Memory B cell (primary cell): ENCODE data around the gene CCT3.
"Not testable (repeated sequence)": the region's sequence is repeated elsewhere in the genome, so short reads cannot be mapped to it uniquely, and the experiment has no call there.

Experiments
- ATAC-seq: fragments of 150-1000 bp; cut with Tn5 transposase; 2 replicates; pipeline ENCODE4 v1.10.0; 2021; ENCODE audit warnings: low read depth, mild to moderate bottlenecking, moderate library complexity
- DNase-seq, 2 donors: peaks; one replicate each; pipeline ENCODE4 v3.0.0; 2022; ENCODE audit warnings: low spot score in 2 of 2
- H3K27ac Mint-ChIP-seq: one replicate; pipeline ENCODE4 v1.8.0; 2022; ENCODE audit warnings: mild to moderate bottlenecking, moderate library complexity, mixed read lengths
- H3K27me3 Mint-ChIP-seq: one replicate; pipeline ENCODE4 v1.8.0; 2022; ENCODE audit warnings: mixed read lengths
- H3K36me3 Mint-ChIP-seq: one replicate; pipeline ENCODE4 v1.8.0; 2022; ENCODE audit warnings: mild to moderate bottlenecking, mixed read lengths
- H3K4me1 Mint-ChIP-seq: one replicate; pipeline ENCODE4 v1.8.0; 2022; ENCODE audit warnings: mixed read lengths
- H3K4me3 Mint-ChIP-seq: one replicate; pipeline ENCODE4 v1.8.0; 2022; ENCODE audit warnings: mild to moderate bottlenecking, moderate library complexity, mixed read lengths
- H3K9me3 Mint-ChIP-seq: one replicate; pipeline ENCODE4 v1.8.0; 2022; ENCODE audit warnings: mixed read lengths

The CCT3 gene

DNA sequence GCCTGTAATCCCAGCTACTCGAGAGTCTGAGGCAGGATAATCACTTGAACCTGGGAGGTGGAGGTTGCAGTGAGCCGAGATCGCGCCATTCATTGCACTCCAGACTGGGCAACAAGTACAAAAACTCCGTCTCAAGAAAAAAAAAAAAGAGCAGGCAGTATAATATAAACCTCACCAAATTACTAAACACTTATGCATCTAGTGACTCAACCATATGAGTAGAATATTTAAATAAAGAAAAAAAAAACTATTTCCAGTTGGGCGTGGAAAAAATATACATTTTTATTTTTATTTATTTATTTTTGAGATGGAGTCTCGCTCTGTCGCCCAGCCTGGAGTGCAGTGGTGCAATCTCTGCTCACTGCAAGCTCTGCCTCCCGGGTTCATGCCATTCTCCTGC lies 14.9 kb downstream of the CCT3 start:
- DNase-seq, H3K27me3 Mint-ChIP-seq, ATAC-seq, H3K4me3 Mint-ChIP-seq, H3K4me1 Mint-ChIP-seq, H3K27ac Mint-ChIP-seq, H3K9me3 Mint-ChIP-seq: not testable (repeated sequence)
- peaks cover 16% of the 10 kb centered on the region for H3K36me3 Mint-ChIP-seq

DNA sequence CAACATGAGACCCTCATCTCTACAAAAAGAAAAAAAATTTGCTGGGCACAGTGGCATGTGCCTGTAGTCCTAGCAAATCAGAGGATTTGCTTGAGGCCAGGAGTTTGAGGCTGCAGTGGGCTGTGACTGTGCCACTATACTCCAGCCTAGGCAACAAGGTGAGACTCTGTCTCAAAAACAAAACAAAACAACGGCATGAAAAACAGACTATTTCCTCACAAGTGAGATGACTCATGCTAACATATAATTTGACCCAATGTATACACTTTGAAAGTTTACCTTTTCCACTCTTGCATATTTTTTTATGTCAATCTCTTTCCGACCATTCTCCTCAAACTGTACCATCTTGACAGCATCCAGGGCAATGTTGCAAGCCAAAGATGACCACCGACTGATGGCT lies 17.5 kb downstream of the CCT3 start:
- ATAC-seq (no peak), DNase-seq (no peak)
- no peaks in the 10 kb centered on the region for H3K9me3 Mint-ChIP-seq
- H3K4me3 Mint-ChIP-seq = no peak overlapping the region
- H3K27me3 Mint-ChIP-seq = no peaks in the 10 kb centered on the region
- no peaks in the 10 kb centered on the region for H3K4me1 Mint-ChIP-seq
- peaks cover 20% of the 10 kb centered on the region for H3K36me3 Mint-ChIP-seq
- H3K27ac Mint-ChIP-seq = no peak overlapping the region

DNA sequence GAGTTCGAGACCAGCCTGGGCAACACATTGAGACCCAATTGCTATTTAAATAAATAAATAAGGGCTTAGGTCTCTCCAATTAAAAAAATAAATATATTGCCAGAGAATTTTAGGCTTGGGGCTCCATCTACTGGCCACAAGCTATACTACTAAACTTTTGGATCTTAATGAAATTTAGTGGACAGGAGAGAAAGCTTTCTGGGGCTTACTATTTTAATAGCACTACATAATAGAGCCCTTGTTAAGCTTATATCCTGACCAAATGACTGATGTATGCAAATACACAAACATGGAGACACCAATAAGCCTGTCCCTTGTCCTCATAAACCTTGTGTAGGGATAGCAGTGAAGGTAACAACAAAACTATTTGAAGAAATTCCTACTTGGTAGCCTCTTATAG lies 18.4 kb downstream of the CCT3 start:
- Mint-ChIP-seq H3K27ac (no peak overlapping the region), H3K4me3 (no peak overlapping the region), H3K4me1 (no peaks in the 10 kb centered on the region), H3K36me3 (peaks cover 19% of the 10 kb centered on the region), H3K27me3 (no peaks in the 10 kb centered on the region), H3K9me3 (no peaks in the 10 kb centered on the region)
- DNase-seq (peak in 1 of 2 donors; percentile 21), ATAC-seq (no peak)

DNA sequence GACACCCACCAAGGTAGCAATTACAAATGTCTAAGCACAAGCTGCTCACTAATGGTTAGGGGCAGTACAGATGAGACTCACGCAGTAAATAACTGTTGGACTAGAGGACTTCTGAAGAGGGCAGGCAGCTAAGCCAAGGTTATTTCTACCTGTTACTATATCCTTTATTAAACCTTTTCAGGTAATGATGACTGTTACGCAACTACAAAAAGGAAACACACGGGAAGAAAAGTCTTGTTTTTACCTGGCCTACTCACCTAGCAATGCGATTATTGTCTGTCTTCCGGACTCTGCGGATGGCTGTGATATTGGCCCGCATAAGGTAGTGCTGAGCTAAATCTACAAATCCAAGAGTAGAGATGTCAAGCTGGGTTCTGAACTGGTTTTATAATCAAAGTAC lies 21.2 kb downstream of the CCT3 start:
- H3K27ac Mint-ChIP-seq = no peak overlapping the region
- no peaks in the 10 kb centered on the region for H3K27me3 Mint-ChIP-seq
- no peak for DNase-seq
- peaks cover 24% of the 10 kb centered on the region for H3K36me3 Mint-ChIP-seq
- H3K4me3 Mint-ChIP-seq = no peak overlapping the region
- ATAC-seq = no peak
- H3K9me3 Mint-ChIP-seq = no peaks in the 10 kb centered on the region
- no peaks in the 10 kb centered on the region for H3K4me1 Mint-ChIP-seq

DNA sequence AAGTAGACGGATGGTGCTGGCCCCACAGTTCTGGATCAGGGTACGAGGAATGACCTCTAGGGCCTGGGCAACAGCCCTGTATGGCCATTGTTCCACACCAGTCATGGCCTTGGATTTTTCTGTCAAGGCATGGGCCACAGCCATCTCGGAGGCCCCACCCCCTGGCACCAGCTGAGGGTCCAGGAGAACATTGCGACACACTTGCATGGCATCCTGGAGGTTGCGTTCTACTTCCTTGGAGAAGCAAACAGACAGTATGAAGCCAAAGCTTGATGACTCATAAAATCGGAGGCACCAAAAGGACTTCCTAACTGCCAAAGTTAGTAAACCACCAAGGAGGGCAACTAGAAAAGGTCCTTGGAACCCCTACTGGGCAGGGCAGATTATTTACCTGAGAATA lies 27.1 kb downstream of the CCT3 start:
- H3K4me3 Mint-ChIP-seq = no peak overlapping the region
- no peaks in the 10 kb centered on the region for H3K9me3 Mint-ChIP-seq
- H3K4me1 Mint-ChIP-seq = no peaks in the 10 kb centered on the region
- DNase-seq = no peak
- no peak overlapping the region for H3K27ac Mint-ChIP-seq
- no peak for ATAC-seq
- H3K36me3 Mint-ChIP-seq = peaks cover 30% of the 10 kb centered on the region
- no peaks in the 10 kb centered on the region for H3K27me3 Mint-ChIP-seq

- DNase-seq (no peak), ATAC-seq (no peak)
- Mint-ChIP-seq H3K4me1 (no peaks in the 10 kb centered on the region), H3K27ac (peak overlapping the region; percentile 59), H3K9me3 (no peaks in the 10 kb centered on the region), H3K27me3 (no peaks in the 10 kb centered on the region), H3K36me3 (peaks cover 19% of the 10 kb centered on the region), H3K4me3 (no peak overlapping the region)
These were observed 30.0 kb downstream of the CCT3 start for GRCh38 chr1:156308078-156308477.

GRCh38 chr1:156305215-156305614 lies 32.9 kb downstream of the CCT3 start:
- no peaks in the 10 kb centered on the region for H3K9me3 Mint-ChIP-seq
- ATAC-seq (no peak), DNase-seq (no peak)
- H3K4me3 Mint-ChIP-seq = no peak overlapping the region
- H3K36me3 Mint-ChIP-seq = peaks cover 13% of the 10 kb centered on the region
- H3K27me3 Mint-ChIP-seq = no peaks in the 10 kb centered on the region
- no peaks in the 10 kb centered on the region for H3K4me1 Mint-ChIP-seq
- no peak overlapping the region for H3K27ac Mint-ChIP-seq

DNA sequence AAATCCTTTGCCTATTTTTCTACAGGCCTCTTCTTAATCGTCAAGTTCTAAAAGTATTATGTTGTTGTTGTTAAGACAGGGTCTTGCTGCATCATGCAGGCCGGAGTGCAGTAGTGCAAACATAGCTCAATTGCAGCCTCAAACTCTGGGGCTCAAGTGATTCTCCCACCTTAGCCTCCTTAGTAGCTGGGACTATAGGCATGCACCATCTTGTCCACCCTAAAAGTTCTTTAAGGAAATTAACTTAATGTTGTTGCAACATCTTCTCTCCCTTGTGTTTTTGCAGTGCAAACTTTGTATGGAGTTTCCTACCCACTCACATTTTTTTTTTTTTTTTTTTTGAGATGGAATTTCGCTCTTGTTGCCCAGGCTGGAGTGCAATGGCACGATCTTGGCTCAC lies 34.9 kb downstream of the CCT3 start:
- H3K4me1 Mint-ChIP-seq = no peaks in the 10 kb centered on the region
- H3K9me3 Mint-ChIP-seq = no peaks in the 10 kb centered on the region
- H3K36me3 Mint-ChIP-seq = peaks cover 8% of the 10 kb centered on the region
- no peaks in the 10 kb centered on the region for H3K27me3 Mint-ChIP-seq
- no peak overlapping the region for H3K4me3 Mint-ChIP-seq
- ATAC-seq (no peak), DNase-seq (no peak)
- no peak overlapping the region for H3K27ac Mint-ChIP-seq

DNA sequence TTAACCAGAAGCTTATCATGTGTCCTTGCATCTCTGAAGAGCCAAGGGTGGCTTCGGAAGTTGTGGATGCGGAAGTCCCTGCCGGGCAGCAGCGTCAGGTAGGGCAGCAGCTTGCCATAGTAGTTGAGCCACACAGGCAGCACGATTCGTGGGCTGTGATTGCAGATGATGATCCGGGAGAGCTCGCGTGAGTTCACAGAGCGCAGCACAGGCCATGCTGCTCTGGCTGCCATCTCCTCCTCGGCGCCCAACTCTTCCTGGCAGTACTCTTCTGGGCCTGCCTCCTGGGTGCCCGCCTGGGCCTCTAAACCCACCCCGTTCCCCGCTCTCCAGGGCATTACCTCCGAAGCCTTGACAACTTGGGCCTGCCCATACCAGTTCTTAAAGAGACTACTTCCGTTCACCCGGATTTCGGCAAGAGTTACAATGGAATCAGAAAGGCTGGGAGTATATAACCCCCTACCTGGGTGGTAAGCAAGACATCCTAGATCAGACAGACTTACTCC lies 39.2 kb downstream of the CCT3 start, which contains the start of gene VHLL:
TSS of gene VHLL (minus strand) at position 456 of the 506 bp plus-strand sequence. CDS start at position 338, 118 bp downstream.
- no peak within 1 kb of the TSS for H3K27ac Mint-ChIP-seq
- no peaks in the 10 kb centered on the region for H3K27me3 Mint-ChIP-seq
- ATAC-seq (no peak), DNase-seq (no peak)
- no peaks in the 10 kb centered on the region for H3K36me3 Mint-ChIP-seq
- no peak within 1 kb of the TSS for H3K4me3 Mint-ChIP-seq
- H3K9me3 Mint-ChIP-seq = no peaks in the 10 kb centered on the region
- H3K4me1 Mint-ChIP-seq = peaks cover 9% of the 10 kb centered on the region

DNA sequence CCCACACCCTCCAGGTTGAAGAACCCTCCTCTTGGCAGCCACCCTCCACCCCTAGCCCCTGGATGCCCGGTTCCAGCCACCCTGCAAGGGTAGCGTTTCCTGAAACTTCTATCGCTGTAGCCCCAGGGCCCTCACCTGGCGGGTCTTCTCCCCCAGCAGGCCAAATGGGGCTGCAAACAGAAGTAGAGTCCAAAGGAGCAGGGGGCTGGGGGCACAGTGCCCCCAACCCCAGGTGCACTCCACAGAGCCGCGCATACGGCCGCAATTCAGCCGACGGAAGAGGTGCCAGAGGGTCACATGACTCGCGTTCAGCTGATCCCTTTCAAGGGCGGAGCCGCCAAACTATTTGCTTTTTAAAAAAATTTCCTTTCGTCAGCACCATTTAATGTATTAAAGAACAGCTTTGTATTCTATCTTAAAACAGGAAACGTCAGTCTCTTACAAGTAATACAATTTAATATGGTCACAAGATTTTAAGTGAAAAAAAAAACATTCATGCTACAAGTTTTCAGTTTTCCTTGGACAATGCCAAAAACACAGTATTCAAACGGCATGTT lies 42.6 kb downstream of the CCT3 start, which contains the start of gene GLMP:
TSS of gene GLMP (minus strand) at position 289 of the 557 bp plus-strand sequence. CDS start at position 255, 34 bp downstream.
- ATAC-seq (peak; percentile 85), DNase-seq (no peak)
- Mint-ChIP-seq H3K4me3 (peak within 1 kb of the TSS; percentile 85), H3K9me3 (no peaks in the 10 kb centered on the region), H3K36me3 (no peaks in the 10 kb centered on the region), H3K27ac (no peak within 1 kb of the TSS), H3K27me3 (no peaks in the 10 kb centered on the region), H3K4me1 (peaks cover 13% of the 10 kb centered on the region)

- peaks cover 13% of the 10 kb centered on the region for H3K4me1 Mint-ChIP-seq
- no peak for DNase-seq
- ATAC-seq = no peak
- no peaks in the 10 kb centered on the region for H3K27me3 Mint-ChIP-seq
- no peak overlapping the region for H3K27ac Mint-ChIP-seq
- no peaks in the 10 kb centered on the region for H3K9me3 Mint-ChIP-seq
- no peaks in the 10 kb centered on the region for H3K36me3 Mint-ChIP-seq
- H3K4me3 Mint-ChIP-seq = no peak overlapping the region
These were observed 44.2 kb downstream of the CCT3 start for GRCh38 chr1:156293895-156294294.

DNA sequence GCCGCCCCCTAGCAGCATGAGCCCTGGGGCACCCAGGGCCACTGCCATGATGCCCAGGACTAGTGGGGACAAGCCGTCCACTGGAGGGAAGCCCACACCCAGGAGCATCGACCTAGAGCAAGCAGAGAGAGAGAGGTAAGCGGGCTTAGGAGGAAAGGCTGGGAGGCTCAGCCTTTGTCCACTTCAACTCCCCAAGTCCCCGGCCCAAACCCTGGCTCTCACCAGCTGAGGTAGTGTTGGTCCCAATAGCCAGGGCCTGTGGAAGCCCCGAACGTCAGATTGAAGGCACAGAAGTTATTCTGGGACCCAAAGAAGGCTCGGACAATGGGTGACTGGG lies 45.0 kb downstream of the CCT3 start:
- Mint-ChIP-seq H3K27ac (no peak overlapping the region), H3K36me3 (no peaks in the 10 kb centered on the region), H3K27me3 (no peaks in the 10 kb centered on the region), H3K4me1 (peaks cover 13% of the 10 kb centered on the region), H3K4me3 (no peak overlapping the region), H3K9me3 (no peaks in the 10 kb centered on the region)
- no peak for ATAC-seq
- no peak for DNase-seq

- H3K27ac Mint-ChIP-seq = peak overlapping the region; percentile 54
These were observed 46.6 kb downstream of the CCT3 start for GRCh38 chr1:156291226-156292061.

DNA sequence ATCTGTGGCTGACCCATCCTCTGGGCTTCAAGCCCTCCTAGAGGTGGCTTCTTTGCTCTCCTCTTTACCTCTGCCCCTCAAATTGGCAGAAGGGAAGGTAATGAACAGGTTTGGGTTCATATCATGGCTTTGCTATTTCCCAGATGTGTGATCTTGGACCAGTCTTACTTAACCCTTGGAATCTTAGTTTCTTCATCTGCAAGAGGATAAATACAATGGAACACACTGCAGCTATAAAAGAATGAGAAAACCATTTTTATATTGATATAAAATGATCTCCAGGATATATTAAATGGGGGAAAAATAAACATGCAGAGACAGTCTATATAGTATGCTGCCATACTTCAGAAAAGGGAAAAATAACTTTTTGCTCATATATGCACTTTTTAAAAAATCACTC lies 48.2 kb downstream of the CCT3 start:
- H3K36me3 Mint-ChIP-seq = no peaks in the 10 kb centered on the region
- no peak overlapping the region for H3K4me3 Mint-ChIP-seq
- H3K27me3 Mint-ChIP-seq = no peaks in the 10 kb centered on the region
- peaks cover 8% of the 10 kb centered on the region for H3K4me1 Mint-ChIP-seq
- ATAC-seq = no peak
- H3K9me3 Mint-ChIP-seq = no peaks in the 10 kb centered on the region
- H3K27ac Mint-ChIP-seq = no peak overlapping the region
- DNase-seq = no peak

More at GRCh38 chr1:156291226-156292061, 46.6 kb downstream of the CCT3 start:
- H3K4me3 Mint-ChIP-seq = peak overlapping the region; percentile 68
- H3K36me3 Mint-ChIP-seq = no peaks in the 10 kb centered on the region
- H3K9me3 Mint-ChIP-seq = no peaks in the 10 kb centered on the region
- H3K4me1 Mint-ChIP-seq = peaks cover 13% of the 10 kb centered on the region
- H3K27me3 Mint-ChIP-seq = no peaks in the 10 kb centered on the region
- no peak for DNase-seq
- ATAC-seq = peak; percentile 71
